HG02588 (cell line): ENCODE results near the gene C1orf167.
"Not testable (repeated sequence)": the region's sequence is repeated elsewhere in the genome, so short reads cannot be mapped to it uniquely, and the experiment has no call there.

ENCODE experiments used
- ATAC-seq: cut with Tn5 transposase; IDR thresholded peaks from one replicate; pipeline ENCODE4 v1.9.1; 2021; ENCODE audit warnings: mild to moderate bottlenecking, moderate library complexity; ENCODE audit not compliant: unreplicated experiment

C1orf167 gene

DNA sequence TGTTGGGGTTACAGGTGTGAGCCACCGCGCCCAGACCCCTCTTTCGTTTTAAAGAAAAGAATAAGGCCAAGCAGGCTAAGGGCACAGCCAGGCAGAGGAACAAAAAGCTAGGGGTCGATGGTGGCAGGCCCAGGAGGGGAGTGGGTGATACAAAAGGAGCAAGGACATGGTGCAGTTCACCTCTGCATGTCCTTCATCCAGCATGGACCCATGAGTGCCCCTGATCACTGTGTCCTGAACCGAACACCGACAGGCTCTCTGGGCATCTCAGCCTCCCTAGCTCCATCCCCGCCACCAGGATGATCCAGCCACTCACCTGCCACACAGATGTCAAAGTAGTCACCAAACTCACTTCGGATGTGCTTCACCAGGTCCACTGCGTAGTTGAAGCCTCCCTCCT, 37.9 kb downstream of the C1orf167 start:
- ATAC-seq = no peak

DNA sequence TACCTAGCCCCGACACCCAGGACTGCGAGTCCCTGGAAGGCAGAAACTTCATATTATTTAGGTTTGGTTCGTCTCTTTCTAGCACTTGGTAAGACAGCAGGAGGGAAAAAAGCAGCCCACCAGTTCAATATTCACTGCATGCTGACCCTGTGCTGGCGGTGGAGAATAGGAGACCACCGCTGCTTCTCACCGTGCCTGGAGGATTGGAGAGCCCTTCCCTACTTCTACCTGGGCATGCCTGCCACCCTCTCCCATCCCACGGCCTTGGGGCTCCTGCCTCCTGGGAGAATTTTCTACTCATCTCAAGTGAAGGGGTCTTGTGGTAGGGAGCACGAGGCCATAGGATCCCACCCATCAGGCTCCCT, 38.4 kb downstream of the C1orf167 start:
- ATAC-seq = no peak

DNA sequence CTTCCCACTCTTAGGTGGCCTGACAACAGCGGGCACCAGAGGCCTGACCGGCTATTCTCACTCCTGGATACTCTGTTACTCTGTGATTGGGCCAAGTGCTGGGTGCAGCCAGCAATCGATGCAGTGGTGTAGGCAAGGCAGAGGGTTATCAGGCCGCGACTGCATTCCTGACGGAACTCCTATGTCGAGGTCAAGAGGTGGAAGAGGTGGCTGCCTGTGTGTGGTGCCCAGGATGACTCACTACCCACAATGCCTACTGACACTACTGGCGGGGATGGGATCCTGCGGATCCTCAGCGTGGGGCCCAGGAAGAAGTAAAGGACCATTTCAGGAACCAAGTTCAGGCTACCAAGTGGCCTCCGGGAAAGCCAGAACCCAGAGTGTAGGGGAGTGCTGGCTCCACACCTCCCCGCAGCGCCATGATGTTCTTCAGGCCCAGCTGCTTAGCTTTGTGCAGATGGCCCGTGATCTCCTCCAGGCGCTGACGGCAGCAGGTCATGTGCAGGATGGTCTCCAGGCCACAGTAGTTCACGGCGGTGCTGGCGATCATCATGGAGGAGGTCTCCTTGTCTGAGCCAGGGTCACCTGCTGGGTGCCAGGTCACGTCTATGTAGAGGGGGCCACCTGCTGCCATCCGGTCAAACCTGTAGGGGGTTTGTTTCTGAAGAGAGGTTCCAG, 38.9 kb downstream of the C1orf167 start:
- ATAC-seq = no peak

DNA sequence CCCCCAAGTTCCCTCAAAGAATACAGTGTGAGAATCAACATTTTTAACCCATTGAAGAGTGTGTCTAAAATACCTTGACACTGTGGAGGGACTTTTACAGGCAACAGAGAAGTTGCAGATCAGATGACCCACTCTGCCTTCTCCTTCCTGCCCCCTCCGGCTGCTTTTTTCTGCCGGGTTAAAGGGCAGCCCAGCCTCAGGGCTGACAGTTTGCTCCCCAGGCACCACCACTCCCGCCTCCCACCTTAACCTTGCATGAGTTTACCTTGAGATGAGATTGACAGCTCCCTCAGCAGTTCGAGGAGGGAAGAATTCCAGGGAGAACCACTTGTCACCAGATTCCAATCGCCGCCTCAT, 40.6 kb downstream of the C1orf167 start:
- ATAC-seq = no peak

DNA sequence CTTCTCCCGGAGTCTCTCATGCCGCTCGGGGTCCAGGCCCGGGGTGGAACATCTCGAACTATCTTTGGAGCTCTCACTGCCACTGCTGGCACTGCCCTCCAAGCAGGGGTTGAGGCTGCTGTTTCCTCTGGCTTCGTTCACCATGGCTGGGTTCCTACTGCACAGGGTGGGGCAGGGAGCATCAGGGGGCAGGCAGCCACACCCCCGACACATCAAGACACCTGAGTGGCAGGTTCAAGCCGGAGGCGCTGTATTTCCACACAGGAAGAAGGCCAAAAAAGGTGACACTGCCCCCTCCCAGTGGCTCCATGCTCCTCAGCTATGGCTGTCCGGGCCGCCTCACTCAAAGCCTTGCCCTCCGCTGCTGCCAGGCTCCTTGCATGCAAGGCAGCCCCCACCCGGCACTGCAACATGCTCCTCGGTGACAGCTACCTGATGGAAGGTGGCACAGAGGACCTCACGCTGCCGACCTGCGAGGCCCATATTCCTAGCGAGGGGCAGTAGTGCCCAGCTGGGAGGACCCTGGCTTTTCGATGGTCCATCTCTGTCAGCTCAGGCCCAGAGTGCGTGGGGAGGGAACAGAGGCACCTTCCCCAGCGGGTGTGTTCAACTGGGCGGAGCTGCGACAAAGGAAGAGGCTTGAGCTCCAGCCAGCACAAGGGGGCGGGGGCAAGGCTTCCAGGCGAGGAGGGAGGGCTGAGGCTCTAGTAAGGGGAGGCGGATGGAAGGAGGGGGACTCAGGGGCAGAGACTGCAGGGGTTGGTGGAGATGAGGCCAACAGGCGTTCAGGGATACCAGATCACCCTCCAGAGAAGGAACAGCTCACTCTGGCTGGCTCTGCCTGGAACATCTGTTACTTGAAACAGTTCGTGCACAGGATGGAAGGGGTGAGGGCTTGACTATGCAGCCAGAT, 41.2 kb downstream of the C1orf167 start:
- ATAC-seq = no peak

DNA sequence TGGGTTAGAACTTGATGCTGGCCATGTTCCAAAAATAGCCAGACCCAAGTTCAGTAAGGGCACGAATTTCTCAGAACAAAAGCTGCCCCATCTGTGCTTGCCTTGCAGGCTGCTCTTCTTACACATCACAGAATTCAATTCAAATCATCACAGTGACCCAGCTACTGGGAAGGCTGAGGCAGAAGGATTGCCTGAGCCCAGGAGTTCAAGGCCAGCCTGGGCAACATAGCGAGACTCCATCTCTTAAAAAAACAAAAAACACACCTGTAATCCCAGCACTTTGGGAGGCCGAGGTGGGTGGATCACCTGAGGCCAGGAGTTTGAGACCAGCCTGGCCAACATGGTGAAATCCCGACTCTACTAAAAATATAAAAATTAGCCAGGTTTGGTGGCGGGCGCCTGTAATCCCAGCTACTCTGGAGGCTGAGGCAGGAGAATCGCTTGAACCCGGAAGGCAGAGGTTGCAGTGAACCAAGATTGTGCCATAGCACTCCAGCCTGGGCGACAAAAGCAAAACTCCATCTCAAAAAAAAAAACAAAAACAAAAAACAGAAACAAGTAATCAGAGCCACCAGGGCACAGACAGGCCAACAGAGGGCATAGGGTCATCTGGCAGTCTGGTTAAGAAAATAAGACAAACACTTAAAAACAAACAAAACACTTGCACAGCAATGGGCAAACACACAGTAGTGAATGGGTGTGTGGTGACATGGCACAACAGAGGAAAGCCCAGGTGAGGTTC, 42.1 kb downstream of the C1orf167 start:
- ATAC-seq = not testable (repeated sequence)

DNA sequence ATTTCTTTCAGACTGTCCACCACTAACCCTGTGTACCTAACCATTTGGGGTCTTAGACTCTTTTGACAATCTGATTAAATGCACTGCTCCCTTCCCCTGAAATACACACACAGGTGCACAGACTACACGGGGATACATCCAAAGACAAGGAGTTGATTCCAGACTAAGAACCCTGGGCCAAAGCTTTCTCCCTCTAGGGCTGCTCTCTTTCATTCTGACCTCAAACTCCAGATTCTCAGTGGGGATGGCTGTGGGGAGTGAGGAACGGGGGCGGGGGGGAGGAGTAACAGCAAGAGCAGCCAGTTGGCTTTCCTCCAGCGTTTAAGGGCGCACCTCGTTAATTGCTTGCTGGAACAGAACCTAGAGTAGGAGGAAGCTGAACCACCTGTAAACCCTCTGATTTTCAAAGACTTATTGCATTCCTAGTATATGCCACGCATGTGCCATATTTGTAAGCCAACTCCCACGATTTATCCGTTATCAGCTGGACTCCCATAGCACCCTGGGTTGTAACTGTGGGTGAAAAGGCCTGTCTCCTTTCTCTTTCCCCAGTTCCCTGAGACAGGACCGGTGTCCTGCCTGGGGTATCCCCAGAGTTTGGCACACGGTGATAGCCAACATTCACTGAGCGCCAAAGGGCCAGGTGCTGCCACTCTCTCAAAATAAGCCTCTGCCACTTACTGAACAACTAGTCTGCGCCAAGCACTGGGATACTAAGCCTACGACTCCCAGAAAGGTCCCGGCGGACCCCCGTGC, 42.9 kb downstream of the C1orf167 start:
- no peak for ATAC-seq

DNA sequence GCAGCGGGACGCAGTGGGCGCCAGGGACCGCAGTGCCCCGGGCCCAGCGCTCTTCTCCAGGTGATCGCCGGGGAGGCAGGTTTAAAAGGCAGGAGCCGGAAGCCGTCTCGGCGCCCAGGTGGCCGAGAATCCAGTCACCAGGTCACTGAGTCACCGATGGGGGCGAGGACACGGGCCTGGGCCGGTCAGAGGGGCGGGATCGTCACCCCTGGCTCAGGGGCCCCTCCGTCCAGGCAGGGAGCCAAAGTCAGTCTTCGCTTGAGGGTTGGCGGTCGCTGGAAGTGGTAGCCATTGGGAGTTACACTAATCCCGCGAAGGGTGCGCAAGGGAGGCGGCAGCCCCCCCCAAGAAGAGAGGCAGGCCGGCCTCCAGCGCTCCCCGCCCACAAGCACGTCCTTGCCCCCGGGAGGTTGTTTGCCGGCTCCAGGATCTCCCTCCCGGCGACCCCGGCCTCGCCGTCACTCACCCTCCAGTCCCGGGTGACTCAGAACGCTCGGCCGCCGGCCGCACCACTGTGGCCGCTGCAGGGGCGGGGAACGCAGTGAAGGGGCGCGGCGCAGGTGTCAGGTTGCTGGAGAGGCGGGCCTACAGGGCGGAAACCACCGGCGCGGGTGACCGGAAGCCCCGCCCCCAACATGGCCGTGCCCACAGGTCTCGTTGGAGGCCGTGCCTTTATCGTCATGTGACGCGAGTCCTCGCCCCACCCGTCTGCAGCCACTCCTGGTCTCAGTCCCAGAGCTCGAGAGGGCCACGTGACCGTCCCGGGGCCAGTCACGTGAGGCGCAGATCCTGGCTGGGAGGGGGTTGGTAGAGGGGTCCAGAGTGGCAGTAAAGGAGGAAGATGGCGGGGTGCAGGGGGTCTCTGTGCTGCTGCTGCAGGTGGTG, 43.7 kb downstream of the C1orf167 start, which contains the start of the genes CLCN6 and MTHFR:
TSS of gene CLCN6 (plus strand) at position 770 of the 885 bp plus-strand sequence. CDS start at position 842, 72 bp downstream.
TSS of gene MTHFR (minus strand) at position 543 of the 885 bp plus-strand sequence. CDS start 2,848 bp downstream, outside the sequence.
- peak; percentile 76 for ATAC-seq

DNA sequence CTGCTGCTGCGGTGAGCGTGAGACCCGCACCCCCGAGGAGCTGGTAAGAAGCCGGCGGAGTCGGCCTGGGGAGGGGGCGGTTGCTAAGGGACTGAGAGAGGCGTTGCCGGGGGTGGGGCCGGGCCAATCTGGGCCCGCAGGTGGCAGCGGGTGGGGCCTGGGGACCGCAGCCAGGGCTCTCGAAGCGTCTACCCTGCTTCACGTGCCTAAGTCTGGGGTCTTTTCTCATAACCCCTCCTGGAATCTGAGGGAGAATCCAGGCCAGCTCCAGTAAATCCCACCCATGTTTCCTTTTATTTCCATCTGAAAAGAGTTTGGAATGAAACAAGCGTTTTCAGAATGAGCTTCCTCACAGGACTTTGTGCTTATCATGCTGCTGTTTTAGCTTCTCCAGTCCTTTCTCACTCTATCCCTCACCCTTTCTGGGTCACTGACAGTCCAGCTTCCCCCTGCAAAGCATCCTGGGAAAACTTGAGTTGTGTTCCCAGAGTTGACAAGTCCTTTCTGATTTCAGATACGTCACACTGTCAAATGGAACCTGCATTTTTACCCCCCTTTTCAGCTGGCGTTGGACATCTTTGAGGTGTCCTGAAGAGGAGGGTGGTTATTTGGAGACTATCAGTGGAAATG, 44.4 kb downstream of the C1orf167 start:
- ATAC-seq = peak; percentile 44

DNA sequence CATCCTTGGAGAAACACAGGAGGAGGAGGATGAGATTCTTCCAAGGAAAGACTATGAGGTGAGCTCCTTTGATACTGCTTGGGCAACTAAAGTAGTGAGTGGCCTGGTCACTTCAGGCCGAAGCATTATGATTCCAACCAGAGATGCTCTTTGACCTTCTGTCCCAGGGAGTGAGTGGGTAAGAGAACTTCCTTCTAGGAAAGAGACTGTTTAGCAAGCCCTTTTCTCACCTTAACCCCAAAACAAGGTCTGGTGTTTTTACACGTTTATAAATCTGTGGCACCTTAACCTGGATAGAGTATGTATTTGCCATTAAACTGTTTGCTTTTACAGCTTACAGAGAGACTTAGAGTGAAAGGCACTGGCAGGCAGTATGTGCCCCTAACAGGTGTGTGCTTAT, 45.1 kb downstream of the C1orf167 start:
- ATAC-seq = no peak

DNA sequence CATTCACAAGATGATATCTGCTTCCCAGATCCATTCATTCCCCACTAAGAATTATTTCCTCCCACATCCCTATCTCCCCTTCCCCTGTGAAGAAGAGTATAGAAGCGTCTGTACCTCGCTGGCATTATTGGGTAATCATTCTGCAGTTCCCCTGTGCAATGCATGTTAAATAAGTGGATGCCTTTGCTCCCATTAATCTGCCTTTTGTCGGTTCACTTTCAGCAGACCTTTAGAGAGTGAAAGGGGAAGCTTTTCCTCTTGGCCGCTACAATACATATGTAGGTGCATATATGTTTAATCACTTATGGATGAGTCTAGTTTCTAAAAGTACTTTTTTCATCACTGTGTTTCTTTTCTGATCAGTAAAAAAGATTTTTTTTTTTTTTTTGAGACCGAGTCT, 51.0 kb downstream of the C1orf167 start:
- ATAC-seq = no peak

DNA sequence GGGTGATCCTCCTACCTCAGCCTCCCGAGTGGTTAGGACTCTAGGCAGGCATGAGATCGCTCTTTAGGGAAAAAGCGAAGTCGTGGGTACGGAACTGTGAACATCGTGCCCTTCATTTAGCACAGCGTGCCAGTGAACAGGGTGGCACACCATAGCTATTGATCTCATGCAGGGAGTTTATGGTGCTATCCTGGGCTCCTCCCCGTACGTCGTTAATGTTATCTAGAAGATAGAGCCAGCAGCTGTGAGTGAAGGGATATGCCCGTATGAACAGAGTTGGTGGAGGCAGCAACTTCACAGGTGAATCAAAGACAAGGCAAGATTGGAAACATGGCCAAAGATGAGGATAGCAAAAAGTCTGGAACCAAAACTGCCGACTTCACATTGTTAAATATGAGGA, 55.2 kb downstream of the C1orf167 start:
- ATAC-seq = no peak

DNA sequence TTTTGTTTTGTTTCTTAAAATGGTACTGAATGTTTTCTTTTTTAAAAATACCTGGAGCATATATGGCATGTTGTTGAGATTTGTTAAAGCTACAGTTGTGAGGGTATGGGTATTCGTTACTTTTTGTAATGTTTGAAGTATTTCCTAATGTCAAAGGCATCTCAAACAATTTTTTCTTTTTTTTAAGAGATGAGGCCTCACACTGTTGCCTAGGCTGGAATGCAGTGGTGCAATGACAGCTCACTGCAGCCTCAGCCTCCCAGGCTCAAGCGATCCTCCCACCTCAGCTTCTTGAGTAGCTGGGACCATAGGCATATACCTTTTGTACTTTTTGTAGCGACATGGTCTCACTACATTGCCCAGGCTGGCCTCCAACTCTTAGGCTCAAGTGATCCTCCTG, 60.1 kb downstream of the C1orf167 start:
- ATAC-seq = no peak

DNA sequence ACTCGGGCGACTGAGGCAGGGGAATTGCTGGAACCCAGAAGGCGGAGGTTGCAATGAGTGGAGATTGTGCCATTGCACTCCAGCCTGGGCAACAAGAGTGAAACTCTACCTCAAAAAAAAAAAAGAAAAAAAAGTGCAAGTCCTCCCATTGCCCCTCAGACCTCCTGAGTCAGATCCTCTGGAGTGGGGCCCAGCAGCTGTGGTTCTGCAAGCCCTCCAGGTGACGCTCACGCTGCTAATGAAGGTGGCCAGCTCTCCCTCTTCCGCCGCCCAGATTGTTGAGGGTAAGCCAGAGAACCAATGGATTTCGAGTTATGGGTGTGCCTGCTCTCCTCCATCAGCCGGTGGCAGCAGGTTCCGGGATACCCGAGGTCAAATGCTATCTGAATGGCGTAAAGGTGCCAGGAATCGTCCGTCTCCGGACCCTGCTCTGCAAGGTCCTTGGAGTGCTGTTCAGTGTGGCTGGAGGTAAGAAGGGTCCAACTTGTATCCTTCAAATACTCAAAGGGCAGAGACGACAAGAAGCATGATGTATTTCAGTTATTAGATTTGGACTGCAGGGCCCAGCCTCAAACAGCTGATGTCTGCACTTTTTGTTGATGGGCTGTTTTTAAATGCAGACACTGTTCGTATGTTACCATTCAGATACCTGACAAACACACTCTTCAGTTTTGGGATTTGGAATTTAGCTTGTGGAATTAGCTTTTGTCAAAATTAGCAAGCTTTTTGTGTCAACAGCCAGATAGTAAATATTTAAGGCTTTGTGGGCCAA, 61.6 kb downstream of the C1orf167 start:
- ATAC-seq = no peak

DNA sequence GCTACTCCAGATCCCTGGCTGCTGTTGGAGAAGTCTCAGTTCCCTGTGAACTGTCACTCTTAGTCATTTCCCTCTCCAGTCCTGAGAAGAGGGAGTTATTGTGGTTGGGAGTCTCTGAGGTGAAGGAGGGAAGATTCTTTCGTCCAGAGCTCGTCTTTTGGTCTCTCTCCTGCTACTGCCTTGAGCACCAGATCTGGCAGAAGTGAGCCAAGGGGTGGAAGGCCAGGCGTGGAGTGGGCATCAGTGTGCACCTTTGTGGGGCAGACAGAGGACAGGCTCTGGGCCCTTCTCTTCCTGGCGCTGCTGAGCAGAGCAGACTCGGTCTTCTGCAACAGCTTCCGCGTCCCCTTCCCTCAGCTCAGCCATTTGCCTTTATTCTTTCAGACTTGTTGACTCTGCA, 63.1 kb downstream of the C1orf167 start:
- ATAC-seq = no peak

DNA sequence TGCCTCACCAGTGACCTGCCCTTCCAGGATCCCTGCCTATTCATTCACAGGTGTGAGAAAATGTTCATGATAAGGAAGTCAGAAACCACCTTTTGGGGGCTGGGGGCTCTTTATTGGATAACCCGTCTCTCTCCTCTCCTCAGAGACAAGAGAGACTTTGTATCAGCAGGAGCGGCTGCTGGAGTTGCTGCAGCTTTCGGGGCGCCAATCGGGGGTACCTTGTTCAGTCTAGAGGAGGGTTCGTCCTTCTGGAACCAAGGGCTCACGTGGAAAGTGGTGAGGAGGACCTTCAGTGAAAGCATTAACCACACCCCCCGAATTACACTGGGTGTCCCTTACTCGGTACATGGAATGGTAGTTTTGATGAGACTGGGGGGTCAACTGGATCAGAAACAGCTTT, 65.0 kb downstream of the C1orf167 start:
- no peak for ATAC-seq

DNA sequence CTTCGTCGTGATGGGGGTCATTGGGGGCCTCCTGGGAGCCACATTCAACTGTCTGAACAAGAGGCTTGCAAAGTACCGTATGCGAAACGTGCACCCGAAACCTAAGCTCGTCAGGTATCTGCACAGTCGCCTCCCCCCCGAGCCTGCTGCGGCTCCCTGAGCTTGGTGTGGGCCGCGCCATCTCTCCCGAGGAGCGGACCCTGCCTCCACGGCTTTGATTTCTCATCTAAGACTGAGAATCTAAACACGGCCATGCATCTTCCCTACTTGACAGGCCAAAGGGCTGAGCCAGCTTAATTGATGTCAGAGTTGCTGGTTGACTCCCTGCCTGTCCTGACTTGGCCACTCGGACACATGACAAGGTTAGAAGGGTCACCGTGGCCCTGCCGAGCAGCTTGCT, 66.5 kb downstream of the C1orf167 start:
- ATAC-seq = no peak

DNA sequence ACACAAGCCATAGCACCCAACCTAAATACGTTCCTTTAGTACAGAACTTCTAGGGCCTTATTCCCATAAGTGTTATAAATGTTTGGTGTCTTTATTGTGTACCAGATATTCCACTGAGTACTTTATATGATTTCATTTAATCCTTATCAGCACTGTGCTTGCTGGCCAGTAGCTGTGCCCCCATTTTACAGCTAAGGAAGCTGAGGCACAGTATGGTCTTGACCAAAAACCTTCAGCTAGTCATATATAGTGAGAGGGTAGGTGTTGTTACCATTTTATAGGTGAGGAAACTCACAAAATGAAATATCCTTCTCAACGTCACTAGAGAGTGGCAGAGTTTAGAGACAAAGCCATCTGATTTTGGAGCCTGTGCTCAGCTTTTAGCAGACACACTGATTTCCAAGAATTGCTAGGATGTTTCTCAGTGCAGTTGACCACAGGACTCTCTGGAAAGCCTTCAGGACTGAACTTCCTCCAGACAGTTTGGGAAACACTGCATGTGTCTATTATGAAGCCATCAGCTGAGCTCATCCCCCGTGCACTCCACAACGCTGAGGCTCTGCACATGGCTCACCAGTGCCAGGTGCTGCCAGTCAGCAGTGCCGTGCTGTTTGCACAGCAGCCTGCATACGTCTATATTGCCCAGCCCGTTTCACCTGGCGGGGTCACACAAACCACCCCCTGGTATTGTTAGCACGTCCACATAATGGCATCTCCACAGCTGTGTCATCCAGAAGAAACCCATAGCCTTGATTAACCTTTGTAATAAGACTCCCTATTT, 70.1 kb downstream of the C1orf167 start:
- no peak for ATAC-seq
